ENCODE measurements around the gene UBXN7. TPM values are rescaled to one million over a fixed set of nuclear protein-coding genes. Genes with fewer than 3 reads are reported as not detected.
"Not testable (repeated sequence)": the region's sequence is repeated elsewhere in the genome, so short reads cannot be mapped to it uniquely, and the experiment has no call there.

The UBXN7 gene
- total RNA-seq, 1 experiment from 2014 or later = 10.2 TPM

- ATAC-seq (no peak), DNase-seq (no peak)
- Histone ChIP-seq H3K27me3 (ENCODE audit: low read length) (no peaks in the 10 kb centered on the region), H2AFZ (ENCODE audit: low read length) (no peak overlapping the region), H3K36me3 (ENCODE audit: low read depth, low read length) (peaks cover 33% of the 10 kb centered on the region; the same call in 1 of the 2 replicates), H3K9me2 (replicated peaks; ENCODE audit: low read length) (no peaks in the 10 kb centered on the region), H3K4me2 (ENCODE audit: low read length) (no peak overlapping the region), H3K4me3 (ENCODE audit: low read length) (no peak overlapping the region), H3K27ac (ENCODE audit: low read length) (no peak overlapping the region), H4K20me1 (ENCODE audit: low read length) (no peaks in the 10 kb centered on the region), H3K9me3 (ENCODE audit: low read length) (no peaks in the 10 kb centered on the region), H3K4me1 (ENCODE audit: insufficient read depth, low read length) (no peaks in the 10 kb centered on the region), H3K9ac (ENCODE audit: low read length) (no peak overlapping the region), H3K79me2 (ENCODE audit: low read length) (no peaks in the 10 kb centered on the region), H3F3A (ENCODE audit: low read length, unreplicated experiment) (no peaks in the 10 kb centered on the region)
- ChIA-PET CTCF (no interaction called here), POLR2A (ENCODE audit: unreplicated experiment) (no interaction called here)
- intact Hi-C loops (cut with micrococcal nuclease) = no loop called here
- no TSS peak for BruUV-seq (replicated peaks)
- TF ChIP-seq EZH2phosphoT487 (IDR thresholded peaks at IDR 0.05; ENCODE audit: borderline replicate concordance, low read length) = no peak
- no peak for TF ChIP-seq EZH2 (IDR thresholded peaks at IDR 0.05; ENCODE audit: low read length, unreplicated experiment)
- no peak for TF ChIP-seq CTCF (conservative IDR thresholded peaks at IDR 0.05; ENCODE audit: low read depth, low read length)
These were observed 71.6 kb downstream of the UBXN7 start for GRCh38 chr3:196360586-196360985.

- H3K4me2 ChIP-seq (ENCODE audit: low read length); H3K9me3 ChIP-seq (ENCODE audit: low read length); H3K27me3 ChIP-seq (ENCODE audit: low read length); H2AFZ ChIP-seq (ENCODE audit: low read length); BruUV-seq (replicated peaks); H3K4me3 ChIP-seq (ENCODE audit: low read length); DNase-seq; H3F3A ChIP-seq (ENCODE audit: low read length, unreplicated experiment); intact Hi-C loops (cut with micrococcal nuclease); H3K9me2 ChIP-seq (replicated peaks; ENCODE audit: low read length); CTCF ChIA-PET; H3K9ac ChIP-seq (ENCODE audit: low read length); H3K79me2 ChIP-seq (ENCODE audit: low read length); H3K27ac ChIP-seq (ENCODE audit: low read length); H4K20me1 ChIP-seq (ENCODE audit: low read length); ATAC-seq; H3K4me1 ChIP-seq (ENCODE audit: insufficient read depth, low read length): not testable (repeated sequence)
- H3K36me3 ChIP-seq (ENCODE audit: low read depth, low read length) = peaks cover 41% of the 10 kb centered on the region
- POLR2A ChIA-PET (ENCODE audit: unreplicated experiment) = interaction anchor here (0.7 kb wide), 1 partner anchor 95 kb away, joined by 5 read pairs; no protein-coding TSS in a partner anchor
These were observed 73.7 kb downstream of the UBXN7 start for GRCh38 chr3:196358540-196358939.

- Histone ChIP-seq H3K27me3 (ENCODE audit: low read length) (no peaks in the 10 kb centered on the region), H3K4me2 (ENCODE audit: low read length) (no peak overlapping the region), H4K20me1 (ENCODE audit: low read length) (no peaks in the 10 kb centered on the region), H3F3A (ENCODE audit: low read length, unreplicated experiment) (no peaks in the 10 kb centered on the region), H3K27ac (ENCODE audit: low read length) (no peak overlapping the region), H3K36me3 (ENCODE audit: low read depth, low read length) (peaks cover 41% of the 10 kb centered on the region), H3K9me2 (replicated peaks; ENCODE audit: low read length) (no peaks in the 10 kb centered on the region), H3K9me3 (ENCODE audit: low read length) (no peaks in the 10 kb centered on the region), H3K9ac (ENCODE audit: low read length) (no peak overlapping the region), H3K4me1 (ENCODE audit: insufficient read depth, low read length) (no peaks in the 10 kb centered on the region), H3K79me2 (ENCODE audit: low read length) (no peaks in the 10 kb centered on the region), H3K4me3 (ENCODE audit: low read length) (no peak overlapping the region), H2AFZ (ENCODE audit: low read length) (no peak overlapping the region)
- no peak for DNase-seq
- ATAC-seq = no peak
- CTCF ChIA-PET = no interaction called here
- intact Hi-C loops (cut with micrococcal nuclease) = no loop called here
- TF ChIP-seq CTCF (conservative IDR thresholded peaks at IDR 0.05; ENCODE audit: low read depth, low read length) = no peak
- TF ChIP-seq EZH2 (IDR thresholded peaks at IDR 0.05; ENCODE audit: low read length, unreplicated experiment) = no peak
- no peak for TF ChIP-seq EZH2phosphoT487 (IDR thresholded peaks at IDR 0.05; ENCODE audit: borderline replicate concordance, low read length)
- BruUV-seq (replicated peaks) = no TSS peak
- POLR2A ChIA-PET (ENCODE audit: unreplicated experiment) = no interaction called here
These were observed 74.3 kb downstream of the UBXN7 start for GRCh38 chr3:196357905-196358304.

All from PC-3 (cell line).